OCI-LY3 (cell line): ENCODE results near the gene AUTS2.

ENCODE experiments used
- H2AFZ ChIP-seq: fragments of 200-600, 300-600 bp; shearing (Covaris generic); 2 replicates; pipeline ENCODE4 v1.6.0; 2014; ENCODE audit warnings: antibody characterized with exemption, low read depth, low read length
- H3K27ac ChIP-seq: fragments of 200-600, 300-600 bp; sonication (generic); 2 replicates; pipeline ENCODE4 v1.5.1; 2014; ENCODE audit warnings: mild to moderate bottlenecking, low read length, moderate library complexity, mixed read lengths
- H3K27me3 ChIP-seq: fragments of 200-600, 300-600 bp; sonication (generic); 2 replicates; pipeline ENCODE4 v1.6.1; 2014; ENCODE audit warnings: low read depth, low read length, mixed read lengths
- H3K36me3 ChIP-seq: fragments of 200-600, 300-600 bp; sonication (generic); replicated peaks from 2 replicates; pipeline ENCODE3; 2014; ENCODE audit warnings: low read depth, low read length, mixed read lengths
- H3K4me1 ChIP-seq: fragments of 300-600, 200-600 bp; sonication (generic); 2 replicates; pipeline ENCODE4 v1.6.1; 2014; ENCODE audit warnings: low read length, mixed read lengths
- H3K4me2 ChIP-seq: fragments of 200-600, 300-600 bp; sonication (generic); 2 replicates; pipeline ENCODE4 v1.6.1; 2014; ENCODE audit warnings: low read length, mixed read lengths
- H3K4me3 ChIP-seq: fragments of 300-600, 200-600 bp; sonication (generic); 2 replicates; pipeline ENCODE4 v1.5.1; 2014; ENCODE audit warnings: antibody characterized with exemption, mild to moderate bottlenecking, low read length, moderate library complexity
- H3K79me2 ChIP-seq: fragments of 300-600, 200-600 bp; shearing (Covaris generic); 2 replicates; pipeline ENCODE4 v1.6.1; 2014; ENCODE audit warnings: mild to moderate bottlenecking, low read length, mixed read lengths
- H3K9ac ChIP-seq: fragments of 300-600, 200-600 bp; shearing (Covaris generic); 2 replicates; pipeline ENCODE4 v1.6.0; 2014; ENCODE audit warnings: mild to moderate bottlenecking, low read length, moderate library complexity
- H3K9me3 ChIP-seq: fragments of 200-600, 300-600 bp; shearing (Covaris generic); 2 replicates; pipeline ENCODE4 v1.6.1; 2014; ENCODE audit warnings: low read length, mixed read lengths; ENCODE audit not compliant: insufficient read depth
- H4K20me1 ChIP-seq: fragments of 200-600, 300-600 bp; sonication (generic); 2 replicates; pipeline ENCODE4 v1.6.1; 2016; ENCODE audit warnings: low read length, mixed read lengths; ENCODE audit not compliant: insufficient read depth
- CTCF ChIP-seq: fragments of 200-600, 300-600 bp; sonication (generic); IDR thresholded peaks from 2 replicates; pipeline ENCODE4 v1.5.1; 2014; ENCODE audit warnings: antibody characterized with exemption, low read length, low read depth
- EZH2phosphoT487 ChIP-seq: fragments of 200-600 bp; shearing (Covaris generic); IDR thresholded peaks from 2 replicates; pipeline ENCODE4 v1.6.1; 2018; ENCODE audit warnings: antibody characterized with exemption, mixed run types, low read depth

The AUTS2 gene

DNA sequence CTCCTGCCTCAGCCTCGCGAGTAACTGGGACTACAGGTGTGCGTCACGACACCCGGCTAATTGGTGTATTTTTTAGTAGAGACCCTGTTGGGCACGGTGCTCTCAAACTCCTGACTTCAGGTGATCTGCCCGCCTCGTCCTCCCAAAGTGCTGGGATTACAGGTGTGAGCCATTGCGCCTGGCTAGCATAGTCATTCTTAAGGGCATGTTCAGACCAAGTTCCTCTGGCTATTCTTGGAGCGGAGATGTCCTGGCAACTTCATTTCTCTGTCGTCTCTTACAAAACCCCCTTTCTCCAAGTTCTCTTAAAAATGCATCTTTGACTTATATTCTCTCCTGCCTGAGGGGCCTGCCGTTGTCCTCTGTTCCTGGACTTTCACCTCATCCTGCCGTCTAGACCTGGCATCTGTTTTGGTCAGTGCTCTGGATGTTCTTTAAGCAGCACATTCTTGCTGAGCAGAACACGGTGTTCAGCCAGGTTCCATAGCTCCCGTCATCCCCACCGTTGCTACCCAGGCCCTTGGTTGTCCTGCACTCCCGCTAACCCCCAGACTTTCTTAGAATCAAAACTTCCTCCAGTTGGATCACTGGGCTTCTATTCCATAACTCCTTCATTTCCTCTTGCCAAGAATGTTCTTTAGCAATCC, 1023.8 kb downstream of the AUTS2 start:
- H2AFZ ChIP-seq = no peak overlapping the region
- no peak overlapping the region for H3K27ac ChIP-seq
- H3K79me2 ChIP-seq = no peaks in the 10 kb centered on the region
- H3K4me2 ChIP-seq = no peak overlapping the region
- no peak for TF ChIP-seq CTCF
- TF ChIP-seq EZH2phosphoT487 = no peak
- H3K27me3 ChIP-seq = no peaks in the 10 kb centered on the region
- no peaks in the 10 kb centered on the region for H4K20me1 ChIP-seq
- H3K4me3 ChIP-seq = no peak overlapping the region
- H3K4me1 ChIP-seq = no peaks in the 10 kb centered on the region
- no peaks in the 10 kb centered on the region for H3K9me3 ChIP-seq
- no peaks in the 10 kb centered on the region for H3K36me3 ChIP-seq
- no peak overlapping the region for H3K9ac ChIP-seq

DNA sequence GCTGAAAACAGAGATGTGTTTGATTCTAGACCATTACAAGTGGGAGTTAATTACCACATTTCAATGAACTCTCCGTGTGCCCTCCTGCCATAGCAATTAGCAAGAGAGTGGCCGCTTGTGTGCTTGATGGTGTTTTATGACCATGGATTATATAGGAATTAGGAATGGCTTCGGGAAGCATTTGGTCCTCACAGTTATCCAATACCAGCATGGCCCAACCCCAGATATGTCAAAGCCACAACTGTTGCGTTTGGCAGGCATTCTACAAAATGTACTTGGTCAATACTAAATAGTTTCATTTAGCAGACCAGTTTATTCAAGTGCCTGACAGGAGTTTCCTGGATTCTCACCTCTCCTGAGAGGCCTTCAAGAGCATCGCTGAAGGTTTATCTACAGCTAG, 1024.7 kb downstream of the AUTS2 start:
- Histone ChIP-seq H3K79me2 (no peaks in the 10 kb centered on the region), H3K4me1 (no peaks in the 10 kb centered on the region), H2AFZ (no peak overlapping the region), H4K20me1 (no peaks in the 10 kb centered on the region), H3K27ac (no peak overlapping the region), H3K9me3 (no peaks in the 10 kb centered on the region), H3K4me2 (no peak overlapping the region), H3K4me3 (no peak overlapping the region), H3K36me3 (no peaks in the 10 kb centered on the region), H3K27me3 (no peaks in the 10 kb centered on the region), H3K9ac (no peak overlapping the region)
- TF ChIP-seq CTCF = no peak
- no peak for TF ChIP-seq EZH2phosphoT487

DNA sequence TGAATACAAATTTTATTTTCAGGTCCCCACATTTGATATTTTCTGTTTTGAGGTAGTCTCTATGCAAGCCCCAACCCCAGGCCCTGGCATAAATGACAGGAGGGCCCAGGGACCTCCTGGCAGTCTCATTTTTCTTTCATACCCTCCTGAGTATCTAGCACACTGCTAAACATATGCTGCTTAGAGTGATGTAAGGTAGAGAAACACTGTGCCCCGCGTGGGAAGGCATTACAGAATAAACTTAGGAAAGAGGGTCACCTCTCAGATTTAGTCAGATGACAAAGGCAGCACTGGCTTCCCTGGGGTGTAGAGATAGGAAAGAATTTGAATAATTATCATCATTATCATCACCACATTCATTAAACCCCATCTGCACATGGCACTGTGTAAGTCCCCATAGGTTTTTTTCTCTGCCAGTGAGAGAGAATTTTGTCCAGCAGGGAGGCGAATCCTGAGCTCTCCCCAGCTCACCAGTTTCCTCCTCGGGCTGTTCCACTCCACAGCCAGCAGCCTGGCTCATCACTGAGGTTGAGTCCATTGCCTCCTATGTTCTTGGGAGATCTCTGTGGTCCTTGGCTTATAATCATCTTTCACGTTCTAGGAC, 1026.3 kb downstream of the AUTS2 start:
- TF ChIP-seq EZH2phosphoT487 = no peak
- no peak for TF ChIP-seq CTCF
- H4K20me1 ChIP-seq = no peaks in the 10 kb centered on the region
- no peak overlapping the region for H3K27ac ChIP-seq
- no peak overlapping the region for H2AFZ ChIP-seq
- no peaks in the 10 kb centered on the region for H3K9me3 ChIP-seq
- H3K4me1 ChIP-seq = no peaks in the 10 kb centered on the region
- no peaks in the 10 kb centered on the region for H3K36me3 ChIP-seq
- no peak overlapping the region for H3K4me3 ChIP-seq
- H3K27me3 ChIP-seq = no peaks in the 10 kb centered on the region
- H3K79me2 ChIP-seq = no peaks in the 10 kb centered on the region
- no peak overlapping the region for H3K4me2 ChIP-seq
- no peak overlapping the region for H3K9ac ChIP-seq

- Histone ChIP-seq H3K79me2 (no peaks in the 10 kb centered on the region), H3K4me1 (no peaks in the 10 kb centered on the region), H3K36me3 (no peaks in the 10 kb centered on the region), H3K4me3 (no peak overlapping the region), H3K9me3 (no peaks in the 10 kb centered on the region), H3K27ac (no peak overlapping the region), H2AFZ (no peak overlapping the region), H4K20me1 (no peaks in the 10 kb centered on the region), H3K4me2 (no peak overlapping the region), H3K27me3 (no peaks in the 10 kb centered on the region), H3K9ac (no peak overlapping the region)
- TF ChIP-seq EZH2phosphoT487 = no peak
- TF ChIP-seq CTCF = no peak
Measured at GRCh38 chr7:70627461-70627860, 1029.2 kb downstream of the AUTS2 start.
